Endothelial cell of umbilical vein (primary cell): ENCODE data around the gene KCNK1. TPM values are rescaled to one million over a fixed set of nuclear protein-coding genes. Genes with fewer than 3 reads are reported as not detected.
"Not testable (repeated sequence)": the region's sequence is repeated elsewhere in the genome, so short reads cannot be mapped to it uniquely, and the experiment has no call there.

Experiments used
- BruUV-seq: library from RNA; stranded (reverse); fragments of 400-500 nt; replicated peaks from 2 replicates; lab custom pipeline; 2021; lab: Mats Ljungman, UMichigan
- CTCF ChIA-PET: fragments of 300-600, 350-600 bp; sonication (Branson Sonifier 250); formaldehyde crosslinking; loops from one replicate; lab custom pipeline; 2021; ENCODE audit warnings: antibody characterized with exemption, inconsistent platforms; lab: Charles Lee
- POLR2A ChIA-PET: fragments of 300-600, 350-600 bp; sonication (Branson Sonifier 250); formaldehyde crosslinking; loops from one replicate; lab custom pipeline; 2021; ENCODE audit warnings: antibody characterized with exemption, inconsistent platforms; lab: Charles Lee
- DNase-seq: peaks from one replicate; pipeline ENCODE4 v3.0.0-alpha.2; 2011; ENCODE audit warnings: low read depth, low spot score
- FAIRE-seq: peaks from 2 replicates; lab custom pipeline; 2011; peaks lifted over from hg19 to GRCh38; lab: Jason Lieb, UNC
- H2AFZ ChIP-seq: 2 replicates; pipeline ENCODE4 v1.6.0; 2012; ENCODE audit warnings: low read depth, low read length, control low read depth, inconsistent platforms
- H3K27ac ChIP-seq: 2 replicates; pipeline ENCODE4 v1.5.1; 2011; ENCODE audit warnings: low read depth, mild to moderate bottlenecking, control low read depth, low read length, moderate library complexity; ENCODE audit not compliant: insufficient read depth
- H3K27me3 ChIP-seq, 2 experiments: 2 replicates each; pipeline versions ENCODE4 v1.6.0 to v1.6.1; 2011; ENCODE audit warnings: low read length in 2 of 2, mixed read lengths in 1 of 2; ENCODE audit not compliant: control insufficient read depth in 2 of 2, insufficient read depth in 2 of 2
- H3K36me3 ChIP-seq, 2 experiments: 2 replicates in 1 of 2; 3 replicates in 1 of 2; pipeline ENCODE4 v1.5.1; 2011; ENCODE audit warnings: low read length in 2 of 2, mild to moderate bottlenecking in 1 of 2, moderate library complexity in 1 of 2; ENCODE audit not compliant: control insufficient read depth in 2 of 2, insufficient read depth in 2 of 2; ENCODE audit errors: extremely low read depth in 1 of 2
- H3K4me1 ChIP-seq: 3 replicates; pipeline ENCODE4 v1.5.1; 2011; ENCODE audit warnings: mild to moderate bottlenecking, low read length; ENCODE audit not compliant: control insufficient read depth, insufficient read depth; ENCODE audit errors: extremely low read depth
- H3K4me2 ChIP-seq: 2 replicates; pipeline ENCODE4 v1.6.1; 2011; ENCODE audit warnings: low read length, control low read depth, mixed read lengths; ENCODE audit not compliant: insufficient read depth
- H3K4me3 ChIP-seq, 3 experiments: fragments of 200-600 bp in 1 of 3; sonication (generic), shearing (Covaris generic) in 1 of 3; replicated peaks in 1 of 3; 2 replicates each; pipeline ENCODE4 v1.5.1; 2011 to 2016; ENCODE audit warnings: control low read depth in 3 of 3, low read length in 3 of 3, mild to moderate bottlenecking in 2 of 3, inconsistent platforms in 1 of 3, low read depth in 1 of 3, moderate library complexity in 1 of 3; ENCODE audit not compliant: insufficient read depth in 1 of 3
- H3K79me2 ChIP-seq: 2 replicates; pipeline ENCODE4 v1.6.0; 2012; ENCODE audit warnings: low read length, inconsistent platforms; ENCODE audit not compliant: control insufficient read depth, insufficient read depth
- H3K9ac ChIP-seq: replicated peaks from 2 replicates; pipeline ENCODE3; 2011; ENCODE audit warnings: low read length, control low read depth; ENCODE audit not compliant: insufficient read depth; ENCODE audit errors: extremely low read depth
- H3K9me1 ChIP-seq: replicated peaks from 3 replicates; pipeline ENCODE4 v1.6.0; 2011; ENCODE audit warnings: mild to moderate bottlenecking, low read length; ENCODE audit not compliant: control insufficient read depth, insufficient read depth; ENCODE audit errors: extremely low read depth
- H3K9me3 ChIP-seq: replicated peaks from 2 replicates; pipeline ENCODE4 v1.5.1; 2012; ENCODE audit warnings: low read length, inconsistent platforms; ENCODE audit not compliant: control insufficient read depth, insufficient read depth
- H4K20me1 ChIP-seq: replicated peaks from 2 replicates; pipeline ENCODE3; 2011; ENCODE audit warnings: mild to moderate bottlenecking, low read length; ENCODE audit not compliant: control insufficient read depth, insufficient read depth; ENCODE audit errors: extremely low read depth
- EZH2 ChIP-seq: IDR thresholded peaks from 2 replicates; pipeline ENCODE4 v1.6.1; 2012; ENCODE audit warnings: borderline replicate concordance, low read depth, mild to moderate bottlenecking, moderate library complexity, low read length, inconsistent platforms; ENCODE audit not compliant: severe bottlenecking
- FOS ChIP-seq: IDR thresholded peaks from 2 replicates; pipeline ENCODE4 v1.6.1; 2011; ENCODE audit warnings: mild to moderate bottlenecking, low read length, moderate library complexity, borderline replicate concordance; ENCODE audit not compliant: insufficient read depth
- GATA2 ChIP-seq: IDR thresholded peaks from 2 replicates; pipeline ENCODE4 v1.7.0; 2011; ENCODE audit warnings: low read depth, mild to moderate bottlenecking, moderate library complexity, mixed read lengths, low read length; ENCODE audit not compliant: insufficient read length, insufficient read depth
- JUN ChIP-seq: IDR thresholded peaks from 2 replicates; pipeline ENCODE4 v1.6.1; 2011; ENCODE audit warnings: borderline replicate concordance, low read depth; ENCODE audit not compliant: insufficient read length, insufficient read depth
- MYC ChIP-seq: IDR thresholded peaks from one replicate; pipeline ENCODE4 v1.6.1; 2011; ENCODE audit warnings: mild to moderate bottlenecking, low read depth, low read length
- POLR2A ChIP-seq: IDR thresholded peaks from 2 replicates; pipeline ENCODE4 v1.6.1; 2012; ENCODE audit warnings: low read depth, mild to moderate bottlenecking, control low read depth, low read length
- POLR2AphosphoS5 ChIP-seq: IDR thresholded peaks from 2 replicates; pipeline ENCODE4 v1.6.1; 2012; ENCODE audit warnings: low read depth, mild to moderate bottlenecking, control low read depth, low read length, moderate library complexity; ENCODE audit not compliant: insufficient read depth
- dilution Hi-C: fragments of 300-500 bp; cut with MboI; formaldehyde crosslinking; loops from one replicate; pipeline ENCODE4 v1.15.0; 2019; ENCODE audit warnings: low sequenced_read_pairs; ENCODE audit not compliant: extremely low pct_ligation_motif_present
- intact Hi-C: fragments of 100-400 bp; cut with micrococcal nuclease; formaldehyde crosslinking; loops from one replicate; pipeline ENCODE4 v1.10.0; 2022
- polyA plus RNA-seq, 4 experiments: library from polyadenylated mRNA; depleted of rRNA in 3 of 4; stranded (reverse) in 3 of 4; unstranded in 1 of 4; fragments of >200 nt; gene quantifications; 2 replicates each; pipeline versions ENCODE4 v1.2.1 to v1.2.3, GENCODE V29; 2011 to 2012; ENCODE audit warnings: missing spikeins in 1 of 4
- total RNA-seq: library from RNA; stranded (reverse); gene quantifications from 2 replicates; pipeline ENCODE4 v1.2.3, GENCODE V29; 2021
- TF ChIP-seq, protein P1 (sequence below): IDR thresholded peaks from 2 replicates; pipeline ENCODE4 v1.6.1; 2011; ENCODE audit not compliant: insufficient read depth, insufficient read length
- TF ChIP-seq, protein P2 (sequence below), 2 donors: IDR thresholded peaks; 1 replicate in 1 of 2; 2 replicates in 1 of 2; pipeline ENCODE4 v1.5.1; 2011; ENCODE audit warnings: low read length in 2 of 2, mild to moderate bottlenecking in 2 of 2, moderate library complexity in 2 of 2, control low read depth in 1 of 2, inconsistent platforms in 1 of 2, low read depth in 1 of 2; ENCODE audit not compliant: insufficient read depth in 1 of 2; ENCODE audit errors: extremely low read depth in 1 of 2

The KCNK1 gene
- total and polyA plus RNA-seq, 2 donors (not counting 3 experiments of a cell fraction or from before 2014, with no cell fraction given): 0.83 to 2.8 TPM

DNA sequence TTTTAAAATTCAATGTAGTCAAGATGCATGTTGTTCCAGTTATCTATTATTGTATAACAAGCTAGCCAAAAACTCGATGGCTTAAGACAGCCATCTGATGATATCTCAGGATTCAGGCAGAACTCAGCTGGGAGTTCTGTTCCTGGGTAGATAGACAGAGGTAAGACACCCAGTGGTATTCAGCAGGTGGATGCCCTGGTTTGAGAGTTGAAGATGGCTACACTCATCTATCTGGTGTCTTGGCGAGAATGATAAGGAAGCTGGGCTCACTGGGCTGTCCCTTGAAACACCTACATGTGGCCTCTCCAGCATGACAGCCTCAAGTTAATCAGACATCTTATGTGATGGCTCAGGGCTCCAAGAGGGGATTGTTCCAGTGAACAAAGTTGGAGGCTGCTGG, 3.3 kb upstream of the KCNK1 start:
- Histone ChIP-seq H3K36me3 (no peaks in the 10 kb centered on the region), H4K20me1 (no peaks in the 10 kb centered on the region), H3K4me2 (no peak overlapping the region), H3K4me3 (no peak overlapping the region), H3K27me3 (peaks cover 3 to 10% of the 10 kb centered on the region in 2 experiments), H3K4me1 (peaks cover 5% of the 10 kb centered on the region), H2AFZ (no peak overlapping the region), H3K9me3 (no peaks in the 10 kb centered on the region), H3K27ac (no peak overlapping the region), H3K9ac (no peak overlapping the region), H3K9me1 (no peaks in the 10 kb centered on the region), H3K79me2 (no peaks in the 10 kb centered on the region)
- no TSS peak for BruUV-seq
- ChIA-PET CTCF (interaction anchor here (1.1 kb wide), 1 partner anchor 15 kb away, joined by 3 read pairs; no protein-coding TSS in a partner anchor), POLR2A (no interaction called here)
- FAIRE-seq (no peak), DNase-seq (no peak)
- intact Hi-C loops: no loop called here
- dilution Hi-C loops: no loop called here
- TF ChIP-seq FOS (no peak), POLR2AphosphoS5 (no peak), POLR2A (no peak), MYC (no peak), JUN (no peak), EZH2 (no peak), GATA2 (no peak)
- TF ChIP-seq, protein P1, sequence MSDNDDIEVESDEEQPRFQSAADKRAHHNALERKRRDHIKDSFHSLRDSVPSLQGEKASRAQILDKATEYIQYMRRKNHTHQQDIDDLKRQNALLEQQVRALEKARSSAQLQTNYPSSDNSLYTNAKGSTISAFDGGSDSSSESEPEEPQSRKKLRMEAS: no peak
- TF ChIP-seq, protein P2, sequence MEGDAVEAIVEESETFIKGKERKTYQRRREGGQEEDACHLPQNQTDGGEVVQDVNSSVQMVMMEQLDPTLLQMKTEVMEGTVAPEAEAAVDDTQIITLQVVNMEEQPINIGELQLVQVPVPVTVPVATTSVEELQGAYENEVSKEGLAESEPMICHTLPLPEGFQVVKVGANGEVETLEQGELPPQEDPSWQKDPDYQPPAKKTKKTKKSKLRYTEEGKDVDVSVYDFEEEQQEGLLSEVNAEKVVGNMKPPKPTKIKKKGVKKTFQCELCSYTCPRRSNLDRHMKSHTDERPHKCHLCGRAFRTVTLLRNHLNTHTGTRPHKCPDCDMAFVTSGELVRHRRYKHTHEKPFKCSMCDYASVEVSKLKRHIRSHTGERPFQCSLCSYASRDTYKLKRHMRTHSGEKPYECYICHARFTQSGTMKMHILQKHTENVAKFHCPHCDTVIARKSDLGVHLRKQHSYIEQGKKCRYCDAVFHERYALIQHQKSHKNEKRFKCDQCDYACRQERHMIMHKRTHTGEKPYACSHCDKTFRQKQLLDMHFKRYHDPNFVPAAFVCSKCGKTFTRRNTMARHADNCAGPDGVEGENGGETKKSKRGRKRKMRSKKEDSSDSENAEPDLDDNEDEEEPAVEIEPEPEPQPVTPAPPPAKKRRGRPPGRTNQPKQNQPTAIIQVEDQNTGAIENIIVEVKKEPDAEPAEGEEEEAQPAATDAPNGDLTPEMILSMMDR (IDR thresholded peaks at IDR 0.05; ENCODE audit: extremely low read depth in 1 of 2, insufficient read depth in 1 of 2, low read depth in 1 of 2, low read length in 2 of 2): no peak

DNA sequence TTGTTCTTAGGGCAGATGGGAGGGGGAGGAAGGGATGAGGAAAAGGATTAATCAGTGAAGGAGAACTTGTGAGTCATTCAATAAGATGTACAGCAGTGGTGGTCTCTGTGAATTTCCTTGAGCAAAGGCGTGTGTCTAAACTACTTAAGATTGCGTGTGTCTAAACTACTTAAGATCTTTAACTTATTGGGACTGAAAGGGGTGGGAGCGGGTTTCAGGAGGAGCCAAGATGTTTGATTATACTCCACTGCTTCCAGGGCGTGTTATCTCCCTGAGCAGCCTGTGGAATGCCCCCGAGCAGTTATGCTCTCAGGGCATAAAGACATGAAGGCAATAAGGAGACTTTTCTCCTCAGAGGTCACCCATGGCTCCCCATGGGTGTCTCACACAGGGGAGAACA, 2.5 kb upstream of the KCNK1 start:
- H3K4me1 ChIP-seq, H3K9me1 ChIP-seq, H3K9me3 ChIP-seq, H3K4me3 ChIP-seq, H3K27ac ChIP-seq, H2AFZ ChIP-seq, H3K4me2 ChIP-seq, H3K36me3 ChIP-seq, intact Hi-C loops, BruUV-seq, H4K20me1 ChIP-seq, POLR2A ChIA-PET, dilution Hi-C loops, DNase-seq, H3K79me2 ChIP-seq, H3K9ac ChIP-seq, FAIRE-seq: not testable (repeated sequence)
- CTCF ChIA-PET: interaction anchor here (1.1 kb wide), 1 partner anchor 16 kb away, joined by 3 read pairs; no protein-coding TSS in a partner anchor
- H3K27me3 ChIP-seq: peaks cover 3 to 10% of the 10 kb centered on the region in 2 experiments
